HG03575 (cell line): ENCODE results near the gene F8.
"Not testable (repeated sequence)": the region's sequence is repeated elsewhere in the genome, so short reads cannot be mapped to it uniquely, and the experiment has no call there.

ENCODE experiments used
- ATAC-seq: cut with Tn5 transposase; IDR thresholded peaks from one replicate; pipeline ENCODE4 v1.9.1; 2021; ENCODE audit not compliant: unreplicated experiment, insufficient number of reproducible peaks, low FRiP score; ENCODE audit errors: extremely low read depth

The F8 gene

DNA sequence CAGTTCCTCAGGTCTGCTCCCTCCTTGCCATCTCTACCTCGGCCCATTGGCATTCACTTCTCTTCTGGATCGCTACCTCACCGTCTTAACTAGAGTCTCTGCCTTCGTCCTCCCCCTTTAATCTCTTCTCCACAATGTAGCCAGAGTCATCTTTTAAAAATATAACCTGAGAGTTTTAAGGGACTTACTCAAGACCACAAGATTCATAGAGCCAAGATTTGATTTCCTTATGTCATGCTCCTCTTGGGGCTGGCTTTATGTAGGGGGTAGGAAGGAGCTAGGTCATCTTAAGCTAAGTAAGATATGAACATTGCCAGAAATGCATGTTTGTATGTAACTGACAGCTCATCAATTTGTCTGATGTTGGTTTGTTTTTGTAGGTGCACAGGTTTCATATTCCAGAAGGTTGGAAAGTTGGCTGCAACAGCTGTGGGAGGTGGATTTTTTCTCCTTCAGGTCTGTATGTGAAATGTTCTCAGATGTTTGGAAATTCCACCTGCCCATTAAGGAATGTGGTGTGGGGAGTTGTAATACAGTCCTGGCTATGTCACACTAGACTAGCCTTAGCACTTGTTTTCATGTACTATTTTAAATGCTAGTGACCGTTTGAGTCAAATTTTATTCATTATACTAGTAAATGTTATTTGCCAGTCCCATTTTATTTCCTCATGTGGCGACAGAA is 23.7 kb upstream of the F8 start:
- ATAC-seq = no peak

DNA sequence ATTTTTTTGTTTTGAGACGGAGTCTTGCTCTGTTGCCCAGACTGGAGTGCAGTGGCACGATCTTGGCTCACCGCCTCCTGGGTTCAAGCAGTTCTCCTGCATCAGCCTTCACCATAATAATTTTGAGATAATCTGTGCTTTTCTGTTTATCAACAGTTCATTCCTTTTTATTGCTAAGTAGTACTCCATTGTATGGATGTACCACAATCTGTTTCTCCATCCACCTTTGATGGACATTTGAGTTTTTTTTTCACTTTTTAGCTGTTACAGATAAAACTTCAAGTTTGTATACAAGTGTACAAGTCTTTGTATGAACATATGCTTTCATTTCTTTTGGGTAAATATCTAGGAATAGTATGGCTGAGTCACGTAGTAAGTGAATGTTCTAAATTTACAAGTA is 13.2 kb upstream of the F8 start:
- ATAC-seq = no peak

DNA sequence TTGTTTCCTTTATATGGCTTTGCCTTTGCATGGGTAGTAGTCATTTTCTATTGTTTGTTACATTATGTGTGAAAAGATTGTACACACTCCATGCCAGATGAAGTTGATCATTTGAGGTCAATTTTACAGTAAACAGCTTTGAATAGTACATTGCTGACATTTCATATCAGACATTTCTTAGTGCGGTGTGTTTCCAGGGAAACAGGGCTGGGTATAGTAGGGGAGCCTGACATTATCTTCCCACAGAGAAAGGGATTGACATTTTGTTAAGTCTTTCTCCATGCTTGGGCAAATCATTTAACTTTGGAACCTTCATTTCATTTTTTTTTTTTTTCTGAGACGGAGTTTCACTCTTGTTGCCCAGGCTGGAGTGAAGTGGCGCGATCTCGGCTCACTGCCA is 9.1 kb upstream of the F8 start:
- no peak for ATAC-seq

DNA sequence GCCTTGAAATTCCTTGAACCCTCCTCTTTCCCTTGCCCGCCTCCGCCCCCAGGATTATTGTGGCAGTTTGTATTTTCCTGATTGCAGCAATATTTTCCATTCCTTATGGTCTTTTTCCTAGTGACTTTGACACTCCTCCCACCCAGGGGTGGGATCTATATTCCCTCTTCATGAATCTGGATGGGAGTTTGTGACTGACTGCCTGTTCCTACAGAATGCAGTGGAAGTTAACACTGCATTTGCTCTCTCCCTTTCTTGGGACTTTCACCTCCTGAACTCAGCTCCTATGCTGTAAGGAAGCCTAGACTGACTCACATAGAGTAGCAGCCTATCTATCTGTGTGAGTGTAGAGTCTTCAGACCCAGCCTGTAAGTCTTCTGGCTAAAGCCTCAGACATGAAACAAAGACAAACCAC is 6.4 kb upstream of the F8 start:
- no peak for ATAC-seq

DNA sequence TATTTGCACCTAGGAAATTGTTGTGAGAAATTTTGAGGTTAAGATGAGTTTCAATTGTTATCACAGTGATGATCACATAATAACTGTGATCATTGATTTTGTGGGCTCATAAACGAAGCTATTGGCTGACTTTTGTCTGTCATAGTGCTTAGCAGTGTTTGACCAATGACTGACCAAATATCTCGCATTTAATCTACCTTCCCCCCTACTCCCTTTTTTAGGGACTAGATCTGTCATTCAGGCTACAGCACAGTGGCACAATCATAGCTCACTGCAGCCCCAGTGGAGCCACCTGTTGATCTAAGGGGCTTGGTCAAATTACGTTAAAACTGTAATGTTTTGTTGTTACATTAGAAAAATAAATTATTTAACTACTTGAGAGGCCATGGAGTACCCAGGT is 5.6 kb upstream of the F8 start:
- no peak for ATAC-seq

DNA sequence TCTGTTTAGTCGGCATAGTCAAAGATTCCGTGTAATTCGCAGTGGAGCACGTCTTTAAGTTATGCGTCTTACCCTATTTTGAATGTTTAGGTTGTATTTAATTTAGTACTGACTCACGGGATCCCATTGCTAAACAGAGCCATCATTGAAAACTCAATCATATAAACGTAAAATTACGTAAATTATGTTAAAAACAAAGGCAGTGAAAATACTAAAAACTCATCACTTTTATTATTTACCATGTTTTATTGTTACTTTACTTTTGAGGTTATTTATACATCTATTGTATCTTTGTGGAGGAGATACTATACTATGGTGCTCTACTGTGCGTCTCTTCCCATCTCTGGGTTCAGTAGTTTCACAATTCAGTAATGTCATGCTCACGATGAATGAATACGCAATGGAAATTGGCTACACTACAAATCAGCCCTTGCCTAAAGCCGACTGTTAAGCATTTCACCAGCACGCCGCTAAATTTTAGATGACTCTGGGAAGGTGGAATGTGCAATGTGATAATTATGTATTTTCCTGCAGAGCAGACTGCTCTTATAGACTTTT is 5.1 kb upstream of the F8 start:
- no peak for ATAC-seq

DNA sequence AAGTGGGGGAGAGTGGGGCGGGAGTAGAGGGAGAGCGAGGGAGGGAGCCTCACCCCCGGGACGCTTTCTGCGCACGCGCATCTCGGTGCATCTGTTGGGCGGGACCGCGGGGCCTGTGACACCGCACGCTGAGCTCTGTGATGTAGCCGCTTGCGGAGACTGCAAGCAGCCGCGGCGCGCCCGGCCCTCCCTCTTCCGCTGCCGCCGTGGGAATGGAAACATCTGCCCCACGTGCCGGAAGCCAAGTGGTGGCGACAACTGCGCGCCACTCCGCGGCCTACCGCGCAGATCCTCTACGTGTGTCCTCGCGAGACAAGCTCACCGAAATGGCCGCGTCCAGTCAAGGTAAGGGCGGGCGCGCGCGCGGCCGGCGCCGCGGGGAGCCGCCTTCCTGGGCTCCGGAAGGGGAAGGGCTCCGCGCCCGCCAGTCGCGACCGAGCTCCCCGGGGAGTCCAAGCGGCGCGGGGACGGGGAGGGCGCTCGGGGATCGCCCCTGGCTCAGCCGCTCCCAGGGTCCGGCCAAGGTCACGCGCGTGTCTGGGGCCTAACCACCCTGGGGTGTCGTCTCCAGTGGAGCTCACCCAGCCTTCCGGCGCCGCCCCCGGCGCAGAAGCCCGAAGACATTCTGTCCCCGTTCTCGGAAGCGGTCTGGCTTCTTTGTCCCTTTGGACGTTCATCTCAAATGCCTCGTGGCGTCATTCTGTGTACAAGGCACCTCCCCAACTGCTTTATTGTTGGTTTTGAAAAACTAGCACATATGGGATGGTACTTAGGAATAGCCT is 4.4 kb upstream of the F8 start, which contains the start of gene FUNDC2:
TSS of gene FUNDC2 (plus strand) at position 118 of the 782 bp plus-strand sequence. CDS start at position 213, 95 bp downstream.
- peak; percentile 62 for ATAC-seq

DNA sequence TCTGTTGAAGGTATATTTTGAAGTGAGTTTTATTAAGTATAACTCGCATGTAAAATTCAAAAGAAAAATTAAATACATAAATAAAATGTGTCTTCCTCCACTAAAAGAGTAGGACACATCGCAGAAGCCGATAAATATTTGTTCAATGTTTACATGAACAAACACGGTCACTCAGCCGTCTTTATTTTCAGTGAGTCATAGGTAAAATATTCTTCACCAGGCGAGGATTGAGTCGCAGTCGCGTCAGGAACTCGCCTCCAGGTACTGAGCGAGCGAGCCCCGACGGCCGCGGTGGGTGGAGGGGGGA is 3.9 kb upstream of the F8 start:
- no peak for ATAC-seq

DNA sequence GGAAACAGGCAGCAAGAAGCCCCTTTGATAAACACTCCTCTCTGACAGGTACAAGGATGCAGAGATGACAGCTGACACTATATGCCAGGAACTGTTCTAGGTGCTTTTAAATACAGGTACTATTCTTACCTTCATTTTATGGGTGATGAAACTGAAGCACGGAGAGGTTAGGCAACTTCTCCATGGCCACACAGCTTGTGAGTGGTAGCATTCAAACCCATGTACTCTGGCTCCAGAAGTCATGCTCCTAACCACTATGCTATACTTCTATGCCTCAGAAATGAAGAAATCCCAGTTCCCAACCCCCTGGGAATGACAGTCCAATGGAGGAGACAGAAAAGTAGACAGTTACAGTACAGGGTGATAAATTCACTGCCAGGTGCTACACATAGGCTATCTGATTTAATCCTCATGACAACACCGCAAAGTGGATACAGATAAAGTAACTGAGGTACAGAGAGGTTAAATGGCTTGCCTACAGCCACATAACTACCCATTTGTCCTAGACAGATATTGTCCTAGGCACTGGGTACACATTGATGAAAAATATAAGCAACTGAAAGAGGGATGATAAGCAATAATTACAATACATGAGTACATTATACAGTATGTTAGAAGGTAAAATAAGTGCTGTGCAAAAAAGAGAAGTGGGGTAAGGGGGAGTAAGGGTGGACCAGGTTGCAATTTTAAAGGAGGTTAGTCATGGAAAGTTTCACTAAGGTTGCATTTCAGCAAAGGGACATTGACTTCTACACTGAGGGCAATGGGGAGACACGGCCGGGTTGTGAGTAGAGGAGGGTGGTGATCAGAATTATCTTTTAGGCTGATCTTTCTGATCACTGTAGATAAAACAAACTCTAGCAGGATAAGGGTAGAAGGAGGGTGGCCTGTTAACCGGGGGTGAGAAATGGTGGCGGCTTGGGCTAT is 1.6 kb upstream of the F8 start:
- ATAC-seq = no peak

DNA sequence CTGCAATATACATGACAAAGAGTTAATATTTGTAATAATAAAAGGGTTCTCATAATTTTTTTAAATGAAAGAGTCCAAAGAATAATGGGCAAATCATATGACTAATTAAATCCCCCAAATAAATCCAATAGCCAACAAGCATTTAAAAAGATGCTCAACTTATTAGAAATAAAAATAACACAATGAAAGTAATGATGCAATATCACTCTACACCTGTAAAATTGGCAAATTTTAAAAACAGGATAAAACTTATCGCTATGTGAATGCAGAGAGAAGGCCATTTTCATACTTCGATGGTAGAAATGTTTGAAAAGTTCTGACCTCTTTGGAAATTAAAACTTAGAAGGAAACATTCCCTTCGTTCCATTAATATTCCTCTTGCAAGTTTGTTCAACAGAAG is 1.9 kb downstream of the F8 start:
- ATAC-seq = no peak

DNA sequence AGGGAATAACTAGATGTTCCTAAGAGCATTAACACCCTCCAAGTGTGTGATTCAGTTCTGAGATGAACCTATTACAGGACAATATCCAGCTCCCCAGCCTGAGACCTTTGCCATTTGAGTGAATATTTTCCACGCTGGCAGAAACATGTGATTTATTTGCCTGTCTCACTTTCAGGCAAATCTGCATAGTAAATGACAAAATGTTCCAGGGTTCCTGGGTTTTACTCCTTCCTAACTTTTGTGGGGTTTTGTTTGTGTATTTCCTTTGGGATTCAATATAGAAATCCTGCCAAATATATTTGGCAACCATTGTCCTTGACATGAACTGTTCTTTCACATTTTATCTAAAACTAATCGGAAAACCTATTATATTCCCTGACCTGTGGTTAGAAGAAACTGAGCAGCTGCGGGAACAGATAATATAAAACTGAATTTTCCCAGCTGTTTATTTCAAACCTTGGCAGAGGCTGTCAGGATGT is 12.5 kb downstream of the F8 start:
- ATAC-seq = no peak

DNA sequence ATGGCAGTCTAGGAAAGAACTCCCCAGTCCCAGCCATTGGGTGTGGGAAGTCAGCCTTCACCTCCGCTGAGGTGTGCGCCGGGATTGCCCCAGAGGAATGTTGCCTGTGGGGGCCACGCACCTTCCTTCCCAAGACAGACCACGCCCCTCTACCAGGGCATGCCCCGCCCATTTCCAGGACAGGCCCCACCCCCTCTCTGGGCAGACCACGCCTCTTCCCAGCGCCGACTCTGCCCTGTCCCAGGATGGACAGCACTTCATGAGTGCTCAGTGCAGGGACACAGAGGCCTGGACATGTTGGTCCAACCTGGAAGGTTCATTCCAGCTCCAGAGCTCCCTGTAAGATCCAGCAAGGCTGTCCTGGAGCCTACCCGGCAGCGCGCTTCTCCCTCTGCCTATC is 13.9 kb downstream of the F8 start:
- ATAC-seq = not testable (repeated sequence)

DNA sequence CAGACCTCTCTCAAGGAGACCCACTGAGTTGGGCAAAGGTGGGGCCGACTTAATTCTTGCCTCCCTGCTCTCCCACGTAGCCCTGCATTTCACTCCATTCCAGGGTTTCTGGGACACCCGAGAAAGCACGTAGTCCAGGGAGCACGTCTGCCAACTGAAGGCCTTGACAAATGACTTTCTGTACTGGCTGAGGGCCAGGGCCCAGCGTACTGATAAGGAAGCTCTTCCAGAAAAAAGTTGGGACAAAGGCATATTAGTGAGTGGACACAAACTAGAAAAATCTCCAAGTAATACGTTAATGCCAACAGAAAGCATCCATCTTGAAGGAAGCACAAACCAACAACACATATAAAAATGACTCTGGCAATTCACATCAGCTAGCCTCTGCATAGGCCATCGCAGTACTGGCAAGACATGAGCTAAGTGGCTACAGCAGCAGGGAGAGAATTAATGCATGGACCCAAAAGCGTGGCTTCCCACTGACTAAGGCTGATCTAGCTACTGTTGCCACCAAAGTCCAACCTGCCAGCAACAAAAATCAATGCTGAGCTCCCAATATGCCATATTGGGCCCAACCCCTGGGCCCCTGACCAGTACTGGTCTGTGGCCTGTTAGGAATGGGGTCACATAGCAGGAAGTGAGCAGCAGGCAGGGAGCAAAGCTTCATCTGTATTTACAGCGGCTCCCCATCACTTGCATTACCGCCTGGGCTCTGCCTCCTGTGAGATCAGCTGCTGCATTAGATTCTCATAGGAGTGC is 15.4 kb downstream of the F8 start:
- ATAC-seq = not testable (repeated sequence)

DNA sequence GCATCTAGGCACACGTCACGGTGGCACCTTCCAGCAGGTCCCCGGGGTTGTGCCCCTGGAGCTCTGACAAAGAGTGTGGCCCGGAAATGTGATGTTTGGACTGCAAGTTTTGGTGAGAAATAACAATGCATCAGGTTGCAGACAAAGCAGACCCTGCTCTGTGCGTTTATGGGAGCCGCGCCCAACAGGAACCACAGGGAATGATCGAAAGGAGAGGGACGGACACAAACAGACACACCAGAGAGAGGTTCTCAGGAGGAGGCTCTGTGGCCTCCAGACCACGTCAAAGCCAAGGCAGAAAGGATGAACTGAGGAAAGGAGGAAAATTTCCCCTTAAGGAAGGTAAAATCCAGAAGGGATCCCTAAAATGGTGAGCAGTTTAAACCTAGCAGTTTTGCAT is 16.1 kb downstream of the F8 start:
- ATAC-seq = not testable (repeated sequence)

DNA sequence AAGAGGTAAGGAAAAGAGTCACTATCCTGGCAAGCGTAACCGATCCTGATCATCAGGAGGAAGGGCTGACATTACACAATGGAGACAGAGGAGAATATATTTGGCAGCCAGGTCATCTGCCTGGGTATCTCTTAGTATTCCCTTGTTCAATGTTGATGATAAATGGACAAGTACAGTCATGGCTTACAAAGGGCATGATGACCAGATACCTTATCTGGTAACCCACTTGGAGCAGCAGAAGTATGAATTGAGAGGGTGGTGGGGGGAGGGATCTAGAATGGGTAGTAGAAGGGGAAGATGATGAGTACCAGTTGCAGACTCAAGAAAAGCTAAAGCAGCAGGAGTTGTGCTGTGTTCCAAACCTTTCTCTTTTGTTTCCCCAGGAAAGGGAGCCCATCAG is 17.3 kb downstream of the F8 start:
- ATAC-seq = no peak

DNA sequence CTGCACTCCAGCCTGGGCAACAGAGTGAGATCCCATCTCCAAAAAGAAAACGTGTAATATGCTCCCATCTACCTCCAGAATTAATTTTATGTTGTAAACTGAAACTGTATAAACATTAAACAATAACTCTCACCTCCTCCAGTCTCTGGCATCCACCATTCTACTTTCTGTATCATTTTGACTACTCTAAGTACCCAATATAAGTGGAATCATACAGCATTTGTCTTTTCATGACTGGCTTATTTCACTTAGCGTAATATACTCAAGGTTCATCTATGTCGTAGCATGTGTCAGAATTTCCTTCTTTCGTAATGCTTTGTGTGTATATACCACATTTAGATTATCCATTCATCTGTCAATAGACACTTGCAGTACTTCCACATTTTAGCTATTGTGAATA is 20.6 kb downstream of the F8 start:
- no peak for ATAC-seq

DNA sequence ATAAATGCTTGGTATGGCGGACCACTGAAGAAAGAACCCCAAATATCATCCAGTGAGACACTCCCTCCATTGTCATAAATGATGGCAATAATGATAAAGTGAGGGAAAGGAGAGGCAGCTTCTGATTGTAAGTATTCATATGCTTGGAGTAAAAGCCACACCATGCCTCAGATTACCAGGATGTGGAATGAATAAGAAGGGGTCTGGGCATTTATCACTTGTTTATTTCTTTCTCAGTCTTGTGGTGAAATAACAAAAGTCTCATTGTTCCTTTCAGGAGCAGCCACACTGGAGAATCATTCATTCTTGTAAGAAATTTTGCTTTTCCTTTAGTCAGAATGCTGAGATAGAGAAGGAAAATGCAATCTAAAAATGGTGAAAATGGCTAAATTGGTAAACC is 21.7 kb downstream of the F8 start:
- no peak for ATAC-seq

DNA sequence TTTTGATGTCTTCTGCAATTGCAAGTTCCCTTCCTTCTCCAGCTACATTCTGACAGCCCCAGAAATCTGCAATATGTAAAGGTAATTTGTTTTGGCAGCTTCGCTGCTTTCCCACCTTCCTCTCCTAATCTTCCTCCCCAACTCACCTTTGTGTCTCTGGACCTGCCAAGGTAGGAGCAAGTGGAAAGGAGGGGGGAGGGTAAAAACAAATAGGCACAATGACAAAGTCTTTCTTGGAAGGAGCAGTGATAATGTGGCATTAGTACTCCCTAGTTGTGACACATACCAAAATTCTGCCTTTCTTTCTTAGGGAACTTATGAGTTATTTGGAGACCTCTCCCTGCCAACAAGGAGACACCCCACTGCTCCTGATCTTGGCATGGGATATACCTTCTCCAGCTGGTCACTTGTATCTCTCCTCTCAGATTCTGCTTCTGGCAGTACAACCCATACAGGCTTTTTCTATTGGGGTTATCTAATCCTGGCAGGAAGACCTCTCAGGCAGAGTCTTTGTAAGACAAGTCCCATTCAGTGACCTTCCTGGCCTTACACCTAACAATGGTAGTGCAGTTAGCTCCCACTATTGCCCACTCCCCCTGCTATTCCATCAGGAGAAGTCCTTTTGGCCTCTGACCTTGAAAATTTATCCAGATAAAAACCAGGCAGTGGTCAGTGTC is 24.2 kb downstream of the F8 start:
- ATAC-seq = no peak
